A549 (cell line): ENCODE results near the gene DNAH1. TPM values are rescaled to one million over a fixed set of nuclear protein-coding genes. Genes with fewer than 3 reads are reported as not detected.

Experiments
- ATAC-seq, 2 experiments: fragments of 200-7000 bp in 1 of 2; fragments of >200 bp in 1 of 2; cut with Nextera tagmentation in 1 of 2; cut with Tn5 transposase in 1 of 2; 3 replicates each; pipeline versions ENCODE4 v1.8.0 to v1.9.1; 2018 to 2020; ENCODE audit warnings: mild to moderate bottlenecking in 1 of 2, moderate library complexity in 1 of 2
- CTCF ChIA-PET: fragments of 300-600 bp; sonication (Branson Sonifier 250); formaldehyde crosslinking; extraction: SDS; loops from one replicate; lab custom pipeline; 2021; ENCODE audit warnings: antibody characterized with exemption, inconsistent platforms; lab: Yijun Ruan, JAX
- POLR2A ChIA-PET: fragments of 350-600 bp; formaldehyde crosslinking; extraction: SDS; loops from one replicate; lab custom pipeline; 2021; ENCODE audit warnings: antibody characterized with exemption, inconsistent platforms; lab: Yijun Ruan, JAX
- DNase-seq, 2 experiments: peaks; one replicate each; pipeline versions ENCODE4 v3.0.0 to v3.0.0-alpha.2; 2011 to 2016; ENCODE audit warnings: low read depth in 1 of 2, low spot score in 1 of 2
- FAIRE-seq: peaks from 2 replicates; lab custom pipeline; 2011; peaks lifted over from hg19 to GRCh38; lab: Jason Lieb, UNC
- H3K27ac ChIP-seq, 2 experiments: fragments of >200 bp; sonication (Bioruptor Twin); formaldehyde crosslinking; 3 replicates each; pipeline ENCODE4 v1.5.1; 2016 to 2017
- H3K4me1 ChIP-seq: fragments of >200 bp; sonication (Bioruptor Twin); formaldehyde crosslinking; 3 replicates; pipeline ENCODE4 v1.6.1; 2016
- H3K4me2 ChIP-seq: fragments of >200 bp; sonication (Bioruptor Twin); formaldehyde crosslinking; 3 replicates; pipeline ENCODE4 v1.6.1; 2016
- H3K4me3 ChIP-seq: fragments of >200 bp; sonication (Bioruptor Twin); formaldehyde crosslinking; 3 replicates; pipeline ENCODE4 v1.5.1; 2016
- H3K9me3 ChIP-seq: fragments of >200 bp; sonication (Bioruptor Twin); formaldehyde crosslinking; 3 replicates; pipeline ENCODE4 v1.6.1; 2016
- CEBPB ChIP-seq, 2 experiments: fragments of >200 bp in 1 of 2; sonication (Bioruptor Twin) in 1 of 2; formaldehyde crosslinking in 1 of 2; IDR thresholded peaks; 2 replicates each; pipeline ENCODE4 v1.6.1; 2012 to 2016
- CHD4 ChIP-seq: fragments of 200-600 bp; sonication (generic); IDR thresholded peaks from 2 replicates; pipeline ENCODE4 v1.6.1; 2016; ENCODE audit warnings: antibody characterized with exemption, mild to moderate bottlenecking, borderline replicate concordance
- EHF ChIP-seq: fragments of 250-450 bp; sonication (Bioruptor Pico); IDR thresholded peaks from 2 replicates; pipeline ENCODE4 v1.5.0; 2020; ENCODE audit warnings: mild to moderate bottlenecking
- ELK1 ChIP-seq: fragments of 150-350 bp; IDR thresholded peaks from 2 replicates; pipeline ENCODE4 v1.6.1; 2014; ENCODE audit warnings: low read depth, mild to moderate bottlenecking, low read length
- EP300 ChIP-seq, 2 experiments: fragments of >200 bp; sonication (Bioruptor Twin); formaldehyde crosslinking; IDR thresholded peaks; 2 replicates in 1 of 2; 3 replicates in 1 of 2; pipeline ENCODE4 v1.6.1; 2016 to 2017
- ESRRA ChIP-seq: fragments of 150-350 bp; IDR thresholded peaks from 2 replicates; pipeline ENCODE4 v1.6.1; 2014; ENCODE audit warnings: mild to moderate bottlenecking, low read length, borderline replicate concordance
- FOSB ChIP-seq: fragments of 250-450 bp; sonication (Bioruptor Pico); IDR thresholded peaks from 2 replicates; pipeline ENCODE4 v1.5.0; 2020; ENCODE audit warnings: mild to moderate bottlenecking, moderate library complexity
- FOSL2 ChIP-seq, 2 experiments: fragments of 450-650 bp in 1 of 2; fragments of >200 bp in 1 of 2; sonication (Bioruptor Twin) in 1 of 2; formaldehyde crosslinking; IDR thresholded peaks; 2 replicates each; pipeline versions ENCODE4 v1.5.0 to v1.6.1; 2016 to 2020; ENCODE audit warnings: mild to moderate bottlenecking in 1 of 2, moderate library complexity in 1 of 2
- FOXS1 ChIP-seq: fragments of 250-450 bp; sonication (Bioruptor Pico); IDR thresholded peaks from 2 replicates; pipeline ENCODE4 v1.5.0; 2020; ENCODE audit warnings: mild to moderate bottlenecking, moderate library complexity
- JUN ChIP-seq, 2 experiments: fragments of >200 bp; sonication (Bioruptor Twin); formaldehyde crosslinking; IDR thresholded peaks; 2 replicates in 1 of 2; 3 replicates in 1 of 2; pipeline ENCODE4 v1.6.1; 2016 to 2017
- JUNB ChIP-seq: fragments of >200 bp; sonication (Bioruptor Twin); formaldehyde crosslinking; IDR thresholded peaks from 2 replicates; pipeline ENCODE4 v1.6.1; 2016
- MAFK ChIP-seq: fragments of 450-650 bp; IDR thresholded peaks from 2 replicates; pipeline ENCODE4 v1.6.1; 2014; ENCODE audit not compliant: partially characterized antibody
- NPAS2 ChIP-seq: fragments of 250-450 bp; sonication (Bioruptor Pico); IDR thresholded peaks from 2 replicates; pipeline ENCODE4 v1.8.0; 2022; ENCODE audit warnings: mild to moderate bottlenecking, moderate library complexity, borderline replicate concordance
- PBX3 ChIP-seq: IDR thresholded peaks from 2 replicates; pipeline ENCODE4 v1.6.1; 2012
- PHF8 ChIP-seq: fragments of 200-600 bp; sonication (generic); IDR thresholded peaks from 2 replicates; pipeline ENCODE4 v1.6.1; 2016; ENCODE audit warnings: low read depth, mild to moderate bottlenecking, antibody characterized with exemption, moderate library complexity, borderline replicate concordance
- POLR2A ChIP-seq: IDR thresholded peaks from 2 replicates; pipeline ENCODE4 v1.6.1; 2012; ENCODE audit warnings: mild to moderate bottlenecking, low read length
- RAD21 ChIP-seq, 2 experiments: fragments of >200 bp in 1 of 2; sonication (Bioruptor Twin) in 1 of 2; formaldehyde crosslinking in 1 of 2; IDR thresholded peaks in 1 of 2; conservative IDR thresholded peaks in 1 of 2; 2 replicates in 1 of 2; 3 replicates in 1 of 2; pipeline ENCODE4 v1.6.1; 2012 to 2018; ENCODE audit warnings: inconsistent platforms in 1 of 2
- RCOR1 ChIP-seq: fragments of 150-350 bp; IDR thresholded peaks from 2 replicates; pipeline ENCODE4 v1.6.1; 2014; ENCODE audit warnings: antibody characterized with exemption, low read length, low read depth
- REST ChIP-seq: fragments of 200-600 bp; sonication (generic); IDR thresholded peaks from 2 replicates; pipeline ENCODE4 v1.6.1; 2016; ENCODE audit warnings: antibody characterized with exemption, mild to moderate bottlenecking, moderate library complexity
- RFX5 ChIP-seq: fragments of 450-650 bp; IDR thresholded peaks from 2 replicates; pipeline ENCODE4 v1.7.1; 2014; ENCODE audit warnings: antibody characterized with exemption, mild to moderate bottlenecking, moderate library complexity
- RNF2 ChIP-seq: fragments of 200-600 bp; sonication (generic); IDR thresholded peaks from 2 replicates; pipeline ENCODE4 v1.6.1; 2016; ENCODE audit warnings: low read depth, mild to moderate bottlenecking, antibody characterized with exemption, moderate library complexity, borderline replicate concordance
- SMC3 ChIP-seq: fragments of >200 bp; sonication (Bioruptor Twin); formaldehyde crosslinking; IDR thresholded peaks from 3 replicates; pipeline ENCODE4 v1.6.1; 2018; ENCODE audit warnings: inconsistent platforms
- SREBF2 ChIP-seq: fragments of 450-650 bp; IDR thresholded peaks from 2 replicates; pipeline ENCODE4 v1.6.1; 2014; ENCODE audit warnings: mild to moderate bottlenecking, moderate library complexity
- TP53 ChIP-seq: fragments of 250-450 bp; sonication (Bioruptor Pico); IDR thresholded peaks from 2 replicates; pipeline ENCODE4 v1.5.0; 2021; ENCODE audit warnings: mild to moderate bottlenecking, moderate library complexity
- ZNF302 ChIP-seq: fragments of 250-450 bp; sonication (Bioruptor Pico); IDR thresholded peaks from 2 replicates; pipeline ENCODE4 v1.9.0; 2021; ENCODE audit warnings: inconsistent platforms, mild to moderate bottlenecking, moderate library complexity
- WGBS: methylation state at CpG from one replicate; pipeline ENCODE4 v1.1.6; 2017; ENCODE audit errors: missing lambda C conversion rate; 5-methylcytosine and 5-hydroxymethylcytosine counted together
- polyA plus RNA-seq, 4 experiments: library from polyadenylated mRNA; depleted of rRNA in 3 of 4; stranded (reverse); fragments of >200 nt; fragmentation: RNase III in 1 of 4; extraction: RNeasy Plus Mini Kit Qiagen cat#74134 plus additional on column Dnase treatment in 1 of 4; gene quantifications; 2 replicates in 3 of 4; 3 replicates in 1 of 4; pipeline ENCODE4 v1.2.3, GENCODE V29; 2011 to 2017

DNAH1 gene
- polyA plus RNA-seq, 2 of the 4 experiments (the other 2 are of a cell fraction), result 0.65 to 1.6 TPM

GRCh38 chr3:52432225-52432624, 116.1 kb downstream of the DNAH1 start:
- no peak for ATAC-seq
- ChIA-PET POLR2A (no interaction called here), CTCF (interaction anchor here (0.6 to 20.8 kb wide), 4 partner anchors 15 to 213 kb away, joined by 3 to 351 read pairs (median 7); partner anchors contain the start of genes SEMA3G and TNNC1)
- DNase-seq, result no peak
- no peak for TF ChIP-seq EHF
- no peak for TF ChIP-seq MAFK
- no peak for TF ChIP-seq SREBF2
- TF ChIP-seq RCOR1, result no peak
- no peak for FAIRE-seq
- no peak overlapping the region for H3K4me2 ChIP-seq
- no peak overlapping the region for H3K4me3 ChIP-seq
- H3K9me3 ChIP-seq, result no peaks in the 10 kb centered on the region
- H3K4me1 ChIP-seq, result no peaks in the 10 kb centered on the region
- WGBS, result 51% methylated on average over 6 of the region's 6 CpGs
- H3K27ac ChIP-seq, result no peak overlapping the region

- Histone ChIP-seq H3K27ac (no peak overlapping the region), H3K4me3 (no peak overlapping the region), H3K4me2 (no peak overlapping the region), H3K4me1 (no peaks in the 10 kb centered on the region), H3K9me3 (no peaks in the 10 kb centered on the region)
- ATAC-seq (no peak), FAIRE-seq (no peak), DNase-seq (no peak)
- TF ChIP-seq CEBPB (IDR thresholded peaks at IDR 0.05) (no peak), POLR2A (no peak), ZNF302 (no peak), JUNB (no peak), SMC3 (no peak), RAD21 (conservative IDR thresholded peaks at IDR 0.05 in 1 of 2, IDR thresholded peaks at IDR 0.05 in 1 of 2) (no peak), FOXS1 (CRISPR knock-in tag) (no peak), CHD4 (no peak)
- WGBS, result 64% methylated on average over 4 of the region's 4 CpGs
- ChIA-PET POLR2A (no interaction called here), CTCF (interaction anchor here (0.6 to 20.8 kb wide), 5 partner anchors 15 to 431 kb away, joined by 3 to 351 read pairs (median 3); partner anchors contain the start of genes SEMA3G and TNNC1)
Measured at GRCh38 chr3:52432691-52433141, 116.6 kb downstream of the DNAH1 start.

GRCh38 chr3:52433328-52433995, 117.3 kb downstream of the DNAH1 start:
- no peak for TF ChIP-seq JUN (IDR thresholded peaks at IDR 0.05)
- TF ChIP-seq RNF2, result no peak
- TF ChIP-seq FOSB (CRISPR knock-in tag), result no peak
- TF ChIP-seq EP300 (IDR thresholded peaks at IDR 0.05), result no peak
- no peak for TF ChIP-seq PBX3
- TF ChIP-seq CEBPB (IDR thresholded peaks at IDR 0.05), result no peak
- no peak for TF ChIP-seq NPAS2
- no peak for TF ChIP-seq PHF8
- no peak for TF ChIP-seq ESRRA
- TF ChIP-seq TP53 (CRISPR knock-in tag), result no peak
- no peak for TF ChIP-seq FOXS1 (CRISPR knock-in tag)
- TF ChIP-seq REST, result no peak
- no peak for TF ChIP-seq RFX5
- TF ChIP-seq ELK1, result no peak
- TF ChIP-seq FOSL2 (IDR thresholded peaks at IDR 0.05), result no peak
- TF ChIP-seq FOSL2 (CRISPR knock-in tag; IDR thresholded peaks at IDR 0.05), result no peak
- TF ChIP-seq, all 56 proteins: peak for 0
- no peak for FAIRE-seq
- WGBS, result 72% methylated on average over 10 of the region's 10 CpGs
- no peak for DNase-seq
- H3K9me3 ChIP-seq, result no peaks in the 10 kb centered on the region
- H3K4me2 ChIP-seq, result no peak overlapping the region
- H3K4me3 ChIP-seq, result no peak overlapping the region
- no peaks in the 10 kb centered on the region for H3K4me1 ChIP-seq
- no peak for ATAC-seq
- H3K27ac ChIP-seq, result no peak overlapping the region
- CTCF ChIA-PET, result interaction anchor here (1.0 to 20.8 kb wide), 2 partner anchors 14 to 289 kb away, joined by 3 to 351 read pairs; partner anchors contain the start of genes SEMA3G and TNNC1
- POLR2A ChIA-PET, result no interaction called here
